Activated CD8-positive, alpha-beta memory T cell treated with anti-CD3 and anti-CD28 coated beads for 4 hours (primary cell): Measurements from ENCODE around the gene GAS6.
"Not testable (repeated sequence)": the region's sequence is repeated elsewhere in the genome, so short reads cannot be mapped to it uniquely, and the experiment has no call there.

Experiments
- DNase-seq, 2 donors: peaks; one replicate each; pipeline ENCODE4 v3.0.0-alpha.2; 2020; ENCODE audit warnings: low read depth in 2 of 2

GAS6 gene

DNA sequence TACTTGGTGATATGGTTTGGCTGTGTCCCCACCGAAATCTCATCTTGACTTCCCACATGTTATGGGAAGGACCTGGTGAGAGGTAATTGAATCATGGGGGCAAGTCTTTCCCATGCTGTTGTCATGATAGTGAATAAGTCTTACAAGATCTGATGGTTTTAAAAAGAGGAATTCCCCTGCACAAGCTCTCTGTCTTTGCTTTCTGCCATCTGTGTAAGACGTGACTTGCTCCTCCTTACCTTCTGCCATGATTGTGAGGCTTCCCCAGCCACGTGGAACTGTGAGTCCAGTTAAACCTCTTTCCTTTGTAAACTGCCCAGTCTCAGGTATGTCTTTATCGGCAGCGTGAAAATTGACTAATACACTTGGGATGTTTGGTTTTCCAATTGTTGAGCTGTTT, 4.0 kb upstream of the GAS6 start:
- not testable (repeated sequence) for DNase-seq

DNA sequence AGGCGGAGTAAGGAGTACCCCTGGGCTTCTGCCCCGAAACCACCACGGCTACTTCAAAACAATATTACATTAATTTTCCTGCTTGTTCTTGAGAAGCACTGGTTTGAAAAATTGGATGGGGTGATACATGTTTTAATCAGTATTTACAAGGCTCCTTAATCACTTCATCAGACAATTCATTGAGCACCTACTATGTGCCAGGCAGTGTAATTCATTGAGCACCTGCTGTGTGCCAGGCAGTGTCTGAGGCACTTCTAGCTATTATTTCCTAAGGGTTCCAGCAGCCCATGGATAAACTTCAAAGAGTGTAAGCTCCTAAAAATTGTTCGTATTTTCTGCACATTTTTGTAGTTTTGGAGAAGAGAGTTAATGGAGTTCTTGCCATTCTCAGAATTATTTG, 1.6 kb upstream of the GAS6 start:
- DNase-seq: no peak

DNA sequence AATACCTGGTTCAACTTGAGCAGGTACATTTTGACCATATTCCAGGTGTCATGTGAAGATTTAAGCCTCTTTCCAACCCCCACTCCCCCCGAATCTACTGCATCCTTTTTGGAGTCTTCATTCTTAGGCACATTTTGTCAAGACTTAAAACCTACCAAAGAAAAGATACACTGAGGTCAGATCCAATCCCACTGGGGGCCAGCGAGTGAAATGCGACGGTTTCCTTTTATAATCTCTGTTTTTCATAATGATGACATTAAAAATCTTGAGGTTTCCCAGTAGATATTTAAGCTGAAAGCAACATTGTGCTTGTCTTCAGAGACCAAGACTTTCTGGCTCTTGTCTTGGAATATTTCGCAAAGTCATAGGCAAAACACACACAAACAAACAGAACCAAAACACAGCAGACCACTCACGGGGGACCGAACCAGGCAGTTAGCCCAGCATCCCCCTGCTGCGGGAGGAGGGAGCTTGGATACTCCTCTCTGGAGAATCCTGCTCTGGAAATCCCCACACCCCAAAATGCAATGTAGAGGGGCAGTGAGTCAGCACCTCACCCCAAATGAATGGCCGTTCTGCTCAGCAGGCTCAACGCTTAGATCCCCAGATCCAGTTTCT, 506 bp upstream of the GAS6 start:
- no peak for DNase-seq

DNA sequence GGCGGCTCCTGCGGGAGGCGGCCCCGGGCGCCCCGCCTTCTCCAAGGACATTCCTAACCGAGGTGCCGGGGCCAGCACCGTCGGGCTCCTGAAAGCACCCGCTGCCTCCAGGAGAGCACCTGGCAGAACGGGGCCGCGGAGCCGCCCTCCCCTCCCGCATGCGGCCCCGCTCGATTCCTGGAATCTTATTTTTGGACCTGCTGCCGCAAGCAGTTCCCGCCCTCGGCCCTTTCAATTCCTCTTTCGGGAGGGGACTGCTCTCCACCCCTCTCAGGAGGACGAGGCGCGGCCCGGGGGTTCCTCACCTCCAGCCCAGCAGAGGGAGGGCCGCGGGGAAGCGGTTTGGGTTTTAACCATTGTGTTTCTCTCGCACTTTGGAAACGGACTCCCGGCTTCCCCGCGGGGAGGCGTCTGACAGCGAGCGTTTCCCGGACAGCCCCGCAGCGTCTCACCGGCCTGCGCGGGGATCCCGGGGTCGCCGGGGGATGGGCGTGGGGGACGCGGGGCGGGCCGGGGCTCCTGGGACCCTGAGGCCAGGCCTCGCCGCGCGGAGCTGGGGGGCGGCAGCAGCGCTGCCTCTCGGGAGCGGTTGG, 849 bp downstream of the GAS6 start:
- DNase-seq: no peak

DNA sequence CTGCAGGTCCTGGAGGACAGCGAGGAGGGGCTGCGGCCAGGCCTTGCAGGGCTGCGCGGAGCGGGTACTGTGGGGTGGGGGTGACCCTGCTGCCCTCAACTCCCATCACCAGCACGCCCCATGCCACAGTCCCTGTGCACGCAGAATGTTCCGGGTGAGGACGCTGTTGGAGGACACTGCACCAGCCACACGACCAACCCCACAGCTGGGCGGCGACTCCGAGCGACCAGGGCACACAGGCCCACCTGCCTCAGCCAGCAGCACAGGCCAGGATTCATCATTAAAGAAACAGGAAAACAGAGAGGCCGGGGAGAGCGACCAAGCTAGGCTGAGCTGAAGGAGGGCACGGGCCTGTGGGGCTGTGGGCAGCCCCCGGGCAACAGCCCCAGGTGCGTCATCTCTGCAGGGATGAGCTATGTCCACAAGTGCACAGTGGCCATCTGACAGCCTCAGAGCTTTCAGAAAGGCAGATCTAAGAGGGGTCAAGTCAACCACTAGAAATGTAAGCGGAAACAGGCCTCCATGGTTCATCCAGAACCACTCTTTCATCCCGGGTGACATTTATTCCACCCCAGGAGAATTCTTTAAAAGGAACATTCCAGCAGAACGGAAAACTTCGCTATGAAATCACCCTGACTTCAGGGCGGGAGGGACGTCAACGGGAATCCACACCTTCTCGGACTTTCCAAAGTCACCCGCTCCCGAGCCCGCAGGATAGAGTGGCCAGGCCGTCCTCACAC, 1.5 kb downstream of the GAS6 start:
- DNase-seq: no peak

DNA sequence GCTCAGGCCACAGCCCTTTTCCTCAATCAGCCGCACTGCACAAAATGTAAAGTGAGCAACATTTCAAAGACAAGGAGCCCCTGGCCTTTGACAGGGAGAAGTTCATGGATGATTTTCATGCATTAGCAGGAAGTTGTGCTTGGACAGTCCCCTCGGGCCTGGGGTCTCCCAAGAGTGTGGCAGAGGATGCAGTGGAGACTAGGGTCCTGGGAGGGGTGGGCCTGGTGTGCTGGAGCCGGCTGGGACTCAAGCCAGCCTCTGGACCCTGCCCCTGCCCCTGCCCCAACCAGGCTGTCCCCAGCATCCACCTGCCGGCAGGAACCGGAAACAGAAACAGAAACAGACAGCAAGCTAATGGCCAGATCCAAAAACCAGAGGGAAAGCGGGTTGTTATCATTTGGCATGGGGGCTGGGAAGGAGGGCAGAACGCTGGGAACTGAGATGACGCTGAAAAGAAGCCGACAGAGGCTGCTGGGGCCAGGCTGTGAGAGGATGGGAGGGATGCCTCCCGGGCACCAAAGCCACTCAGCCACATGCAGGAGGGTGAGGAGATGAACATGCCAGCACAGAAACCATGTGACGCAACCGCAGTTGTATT, 2.3 kb downstream of the GAS6 start:
- DNase-seq: no peak

DNA sequence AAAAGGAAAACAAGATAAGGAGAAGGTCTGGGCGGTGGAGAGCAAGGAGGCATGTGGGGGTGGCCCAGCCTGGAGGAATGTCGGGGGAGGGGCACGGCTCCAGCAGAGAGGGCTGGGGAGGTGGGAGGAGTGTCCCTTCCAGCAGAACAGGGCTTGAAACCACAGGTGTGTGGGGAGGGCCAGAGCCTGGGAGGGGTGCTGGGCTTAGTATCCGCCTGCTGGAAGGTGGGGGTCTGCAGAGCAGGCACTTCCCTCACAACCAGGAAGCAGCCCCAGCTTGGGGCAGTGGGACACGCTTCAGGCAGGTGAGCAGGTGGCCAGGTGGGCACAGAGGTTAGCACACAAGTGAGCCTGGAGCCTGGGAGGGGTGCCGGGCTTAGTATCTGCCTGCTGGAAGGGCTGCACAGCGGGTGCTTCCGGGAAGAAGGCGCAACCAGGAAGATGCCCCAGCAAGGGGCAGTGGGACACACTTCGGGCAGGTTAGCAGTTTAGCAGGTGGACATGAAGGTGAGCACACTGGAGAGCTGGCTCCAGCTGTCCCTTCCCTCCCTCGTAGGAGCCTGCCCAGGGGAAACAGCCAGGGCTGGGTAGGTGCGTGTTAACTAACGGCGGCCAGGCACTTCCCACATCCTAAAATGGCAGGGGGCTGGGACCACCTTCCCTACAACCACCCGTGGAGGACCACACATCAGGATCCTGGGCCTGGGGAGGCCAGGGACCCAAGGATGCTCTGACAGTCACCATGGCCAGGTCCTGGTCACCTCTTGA, 3.0 kb downstream of the GAS6 start:
- DNase-seq: no peak

DNA sequence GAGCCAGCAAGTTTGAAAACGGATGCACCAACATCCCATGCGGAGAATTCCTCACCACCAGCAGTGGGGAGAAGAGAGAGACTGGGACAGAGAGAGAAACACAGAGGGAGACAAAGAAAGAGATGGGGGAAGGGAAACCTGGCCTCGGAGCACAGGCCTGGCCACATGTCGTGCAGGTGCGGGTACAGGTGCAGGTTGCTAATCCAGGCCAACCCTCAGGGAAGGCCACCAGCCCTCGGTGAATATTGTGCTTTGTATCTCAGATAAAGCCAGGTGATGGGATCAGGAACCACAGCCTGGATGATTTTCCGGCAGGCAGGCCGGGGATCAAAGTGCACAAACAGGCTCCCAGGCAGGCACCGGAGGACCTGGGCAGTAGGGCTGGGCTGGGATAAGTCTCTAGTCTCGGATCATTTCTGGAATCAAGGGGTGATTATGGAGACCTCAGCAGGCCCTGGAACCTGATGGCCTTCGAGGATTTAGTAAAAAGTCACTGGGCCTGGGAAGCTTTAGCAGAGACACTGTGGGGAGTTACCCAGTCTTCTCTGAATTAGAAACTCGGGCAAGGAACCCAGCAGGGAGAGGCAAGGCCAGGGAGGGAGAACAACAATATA, 3.7 kb downstream of the GAS6 start:
- DNase-seq: no peak

DNA sequence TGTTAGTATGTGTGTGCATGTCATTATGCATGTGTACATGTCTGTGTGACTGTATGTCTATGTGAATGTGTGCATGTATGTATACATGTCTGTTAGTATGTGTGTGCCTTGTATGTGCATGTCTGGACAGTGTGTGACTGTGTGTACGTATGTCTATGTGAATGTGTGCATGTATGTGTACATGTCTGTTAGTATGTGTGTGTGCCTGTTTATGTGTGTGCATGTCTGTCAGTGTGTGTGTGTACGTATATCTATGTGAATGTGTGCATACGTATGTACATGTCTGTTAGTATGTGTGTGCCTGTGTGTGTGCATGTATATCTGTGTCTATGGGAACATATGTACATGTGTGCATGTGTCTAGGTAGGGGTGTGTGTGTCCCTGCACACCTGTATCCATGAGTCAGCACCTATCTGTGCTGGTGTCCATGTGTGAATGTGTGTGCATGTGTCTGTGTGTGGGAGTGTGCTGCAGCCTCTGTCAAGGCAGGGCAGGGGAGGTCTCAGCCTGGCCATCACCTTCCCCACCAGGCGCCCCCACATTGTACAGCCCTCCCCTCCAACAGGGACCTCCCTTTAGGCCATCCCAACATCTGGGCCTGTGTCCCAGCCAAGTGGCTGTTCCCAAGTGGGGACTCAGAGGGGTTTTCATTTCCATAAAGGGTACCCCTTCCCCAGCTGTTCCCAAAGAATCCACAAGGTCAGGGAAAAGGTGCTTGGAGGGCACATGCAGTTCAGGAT, 4.4 kb downstream of the GAS6 start:
- no peak for DNase-seq

DNA sequence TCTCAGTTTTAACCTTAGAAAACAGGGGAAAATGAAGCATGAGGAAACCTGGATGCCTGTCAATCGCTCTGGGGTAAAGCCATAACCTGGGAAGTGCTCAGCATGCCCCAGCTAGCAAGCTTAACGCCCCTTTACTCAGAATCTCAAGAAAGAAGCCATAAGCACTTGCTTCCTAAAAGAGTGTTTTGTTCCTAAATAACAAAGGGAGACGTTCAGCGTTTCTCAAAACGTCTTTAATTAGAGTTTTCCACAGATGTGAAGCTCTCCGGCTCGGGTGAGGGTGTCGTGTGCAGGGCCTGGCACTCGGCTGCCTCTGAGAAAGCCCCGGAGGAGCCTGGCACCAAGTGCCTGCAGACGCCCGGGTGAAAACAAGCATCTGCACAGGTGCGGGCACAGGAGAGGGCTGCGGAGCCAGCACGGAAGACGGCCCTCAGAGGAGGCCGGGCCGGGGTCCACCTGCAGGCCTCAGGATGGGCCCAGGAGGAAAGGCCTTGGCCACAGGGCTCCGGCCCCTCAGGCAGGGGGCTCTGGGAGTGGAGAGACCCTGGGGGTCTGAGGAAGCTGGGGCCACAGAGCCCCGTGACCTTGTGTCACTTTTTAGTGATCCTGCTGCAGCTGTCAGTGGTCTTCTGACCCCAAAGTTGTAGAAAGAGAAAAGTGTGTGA, 6.2 kb downstream of the GAS6 start:
- DNase-seq: no peak

DNA sequence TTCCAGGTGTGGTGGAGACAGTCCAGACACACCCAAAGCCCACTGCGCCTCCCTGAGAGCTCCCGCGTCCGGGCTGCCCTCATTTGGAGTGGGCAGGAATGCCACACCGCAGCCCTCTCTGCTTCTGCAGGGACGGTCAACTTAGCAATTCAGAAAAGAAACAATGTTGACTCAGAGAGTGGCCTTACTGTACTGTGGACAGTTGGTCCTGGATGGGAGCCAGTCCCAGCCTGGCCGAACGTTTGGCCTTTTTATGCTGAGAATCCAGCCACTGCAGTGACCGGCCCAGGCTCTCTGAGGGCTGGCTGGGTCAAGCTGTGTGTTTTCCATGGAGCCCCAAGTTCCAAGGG, 7.2 kb downstream of the GAS6 start:
- no peak for DNase-seq

DNA sequence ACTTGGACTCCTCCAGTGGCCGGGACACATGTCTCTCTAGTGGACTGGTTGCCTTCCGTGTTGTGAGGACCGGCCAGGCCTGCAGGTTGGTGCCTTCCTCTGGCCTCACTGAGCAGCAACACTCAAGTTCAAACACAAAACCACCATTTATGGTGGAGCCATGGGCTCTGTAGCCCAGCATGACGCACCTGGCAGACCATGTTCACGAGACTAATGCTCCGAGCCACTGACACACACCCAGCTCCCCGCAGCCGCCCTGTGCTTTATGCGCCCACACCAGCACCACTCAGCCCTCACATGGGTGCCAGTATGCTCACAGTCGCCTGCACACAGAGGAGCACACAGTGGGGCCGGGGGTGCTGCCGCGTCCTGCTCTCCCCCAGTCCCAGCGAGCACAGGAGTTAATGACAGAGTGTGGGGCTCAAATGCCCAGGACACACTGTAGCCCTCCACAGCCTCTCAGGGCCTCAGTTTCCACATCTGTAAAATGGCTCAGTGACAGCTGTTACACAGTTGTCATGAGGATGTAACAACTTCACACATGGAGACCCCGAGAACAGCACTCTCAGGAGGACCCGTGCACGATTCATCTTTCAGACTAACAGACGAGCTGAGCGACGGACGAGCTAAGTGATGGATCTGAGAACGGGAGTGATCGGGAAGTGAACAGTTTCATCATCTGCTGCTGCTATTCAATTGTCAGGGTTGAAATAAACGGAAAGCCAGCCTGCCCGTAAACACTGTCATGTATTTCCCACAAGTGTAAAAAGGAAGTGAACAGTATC, 7.8 kb downstream of the GAS6 start:
- DNase-seq: no peak

DNA sequence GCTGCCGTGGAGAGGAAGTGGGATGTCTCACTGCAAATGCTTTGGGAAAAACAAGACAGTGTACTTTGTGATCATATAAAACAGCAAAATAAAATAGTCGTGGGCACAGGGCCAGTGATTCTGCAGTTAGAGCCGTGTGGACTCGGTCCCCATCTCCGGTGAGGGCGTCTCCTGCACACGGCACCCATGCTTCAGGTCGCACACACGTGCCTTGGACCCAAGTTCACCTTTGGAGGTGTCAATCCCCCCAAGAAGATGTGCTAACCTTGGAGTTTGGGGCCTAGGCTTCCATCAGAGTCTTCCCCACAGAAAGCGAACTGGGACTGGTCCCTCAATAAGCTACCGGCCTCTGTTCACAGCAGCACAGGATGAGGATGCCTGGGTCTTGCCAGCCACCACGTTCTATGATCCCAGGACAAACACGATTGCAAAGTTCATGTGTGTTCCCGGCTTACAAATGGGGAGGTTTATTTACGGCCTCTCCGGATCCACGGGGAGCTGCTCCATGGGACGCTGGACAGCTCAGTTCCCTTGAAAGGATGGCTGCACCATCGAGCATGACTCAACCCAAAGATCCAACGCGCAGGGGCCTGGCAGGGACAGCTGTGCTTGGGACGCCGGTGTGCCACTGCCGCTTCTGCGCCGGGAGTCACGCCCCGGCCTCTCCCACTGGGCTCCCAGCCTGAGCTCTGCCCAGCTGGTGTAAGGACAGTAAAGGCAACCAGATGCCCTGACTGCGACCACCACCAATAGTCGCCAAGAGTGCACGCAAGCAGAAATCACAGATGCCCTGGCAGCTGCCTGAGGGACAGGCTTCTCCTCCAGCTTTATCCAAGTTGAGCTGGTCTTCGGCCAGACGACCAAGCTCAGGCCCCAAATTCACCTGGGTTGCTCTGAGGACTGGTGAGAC, 8.6 kb downstream of the GAS6 start:
- no peak for DNase-seq

DNA sequence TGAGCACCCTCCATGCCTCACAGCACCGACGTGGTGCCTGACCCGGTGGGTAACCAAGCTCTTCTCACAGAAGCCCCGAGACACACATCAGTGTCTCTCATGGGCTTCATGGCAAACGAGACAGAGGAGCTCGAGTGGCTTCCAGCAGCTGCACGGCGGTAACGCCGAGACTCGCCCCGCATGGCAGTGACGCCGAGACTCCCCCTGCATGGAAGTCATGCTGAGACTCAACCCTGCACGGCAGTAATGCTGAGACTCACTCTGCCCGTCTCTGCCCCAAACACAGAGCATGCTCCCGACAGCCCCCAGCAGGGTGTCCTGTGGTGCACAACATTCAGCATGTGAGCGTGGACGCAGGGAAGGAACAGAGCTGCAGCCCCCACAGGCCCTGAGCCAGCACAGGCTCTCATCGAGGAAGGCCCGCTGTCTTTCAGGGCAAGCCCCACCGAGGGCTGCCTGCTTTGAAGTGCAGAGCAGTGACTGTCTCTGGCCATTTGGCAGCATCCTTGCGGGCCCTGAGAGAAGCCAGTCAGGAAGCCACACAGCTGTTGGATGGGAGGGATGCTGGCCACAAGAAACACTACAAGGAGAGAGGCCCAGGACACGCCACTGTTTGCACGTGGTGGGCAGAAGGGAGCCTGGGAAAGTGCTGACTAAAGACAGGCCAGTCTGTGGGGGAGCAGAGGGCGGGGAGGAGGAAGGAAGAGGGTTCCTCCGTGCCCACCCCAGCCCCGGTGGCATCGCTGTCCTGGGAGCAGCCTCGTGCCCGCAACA, 9.5 kb downstream of the GAS6 start:
- DNase-seq: no peak

DNA sequence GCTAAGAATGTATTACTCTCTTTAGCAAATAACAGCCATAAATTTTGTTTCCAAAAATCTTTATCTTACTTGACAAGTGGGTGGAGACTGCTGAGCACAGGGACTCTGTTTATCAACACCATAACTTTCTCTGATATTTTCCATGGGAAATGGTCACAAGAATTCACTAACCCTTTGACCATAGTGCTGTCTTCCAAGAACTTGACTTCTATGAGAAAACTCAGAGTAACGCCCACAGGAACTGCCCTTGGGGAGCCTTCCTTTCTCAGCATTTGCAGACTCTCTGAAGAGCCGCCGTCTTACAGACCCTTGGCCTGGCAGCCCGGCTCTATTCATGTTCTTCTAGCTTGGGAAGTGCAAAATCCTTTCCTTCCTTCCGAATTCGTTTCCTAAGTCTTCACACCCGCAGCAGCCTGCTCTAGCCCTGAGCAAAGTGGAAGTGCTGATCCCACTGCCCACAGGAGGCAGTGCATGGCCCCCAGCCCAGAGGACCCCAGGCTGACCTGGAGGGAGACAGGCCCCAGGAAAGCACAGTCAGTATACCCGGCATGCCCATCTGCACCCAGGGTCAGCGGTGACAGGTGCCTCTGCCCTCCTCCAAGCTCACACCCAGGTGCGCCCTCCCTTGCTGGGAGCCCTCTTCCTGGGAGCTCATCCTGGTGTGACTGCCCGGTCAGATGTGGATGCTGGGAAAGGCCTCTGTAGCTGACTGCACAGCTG, 10.2 kb downstream of the GAS6 start:
- no peak for DNase-seq

DNA sequence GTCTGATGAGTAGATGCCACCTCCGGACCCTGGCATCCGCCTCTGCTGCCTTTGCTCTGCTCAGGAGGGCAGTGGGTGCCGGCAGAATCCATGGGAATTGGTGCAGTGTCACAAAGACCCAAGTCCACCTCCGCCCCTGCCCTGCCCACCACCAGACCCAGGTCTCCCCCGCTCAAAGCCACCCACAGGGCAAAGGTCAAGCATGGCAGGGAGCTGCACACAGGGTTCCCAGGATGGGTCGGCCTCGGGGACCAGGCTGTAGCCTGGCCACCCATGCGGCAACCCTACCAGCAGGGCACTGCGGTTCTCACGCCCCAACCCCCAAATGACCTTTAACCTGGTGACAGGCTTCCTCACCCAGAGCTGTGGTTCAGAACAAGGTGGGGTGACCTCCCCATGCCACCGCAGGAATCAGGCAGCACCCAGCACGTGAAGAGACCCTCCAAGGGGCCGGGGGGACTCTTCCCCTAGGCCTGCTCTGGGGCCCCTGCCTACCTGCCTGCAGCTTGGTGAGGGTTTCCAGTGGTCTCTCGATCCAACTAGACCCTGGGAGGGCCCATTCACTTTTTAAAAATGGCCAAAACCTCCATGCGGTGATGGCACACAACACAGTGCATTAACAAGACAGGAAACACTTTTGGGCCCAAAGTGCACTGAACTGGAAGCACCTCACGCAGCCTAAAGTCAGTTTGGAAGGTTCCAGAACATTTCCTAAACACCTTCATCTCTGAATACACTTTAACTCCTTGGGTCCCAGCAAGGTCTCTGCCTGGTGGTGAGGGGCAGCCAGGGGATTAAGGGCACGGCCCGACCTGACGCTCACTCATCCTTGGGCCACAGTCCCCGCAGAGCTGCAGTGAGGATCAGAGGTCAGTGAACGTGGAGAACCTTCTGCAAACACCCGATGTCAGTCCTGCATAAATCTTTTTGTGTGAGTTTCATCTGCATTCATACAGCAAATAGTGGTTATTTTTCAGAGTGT, 11.0 kb downstream of the GAS6 start:
- no peak for DNase-seq
